Aorta (tissue), 5 donors: Measurements from ENCODE around the gene RASL12. TPM values are rescaled to one million over a fixed set of nuclear protein-coding genes. Genes with fewer than 3 reads are reported as not detected.
A peak's percentile ranks its signal among the peaks of the same experiment; 100 is the strongest.
"Not testable (repeated sequence)": the region's sequence is repeated elsewhere in the genome, so short reads cannot be mapped to it uniquely, and the experiment has no call there.

Experiments used
- ATAC-seq: fragments of 200-7000 bp; cut with Tn5 transposase; one replicate; pipeline ENCODE4 v1.9.1; 2022; ENCODE audit warnings: moderate library complexity; ENCODE audit not compliant: low FRiP score
- DNase-seq, 2 donors: peaks; one replicate each; pipeline ENCODE4 v3.0.0-alpha.2; 2020
- H3K27ac ChIP-seq, 2 donors: one replicate each; pipeline ENCODE4 v1.5.1; 2013; ENCODE audit warnings: low read length in 2 of 2, mild to moderate bottlenecking in 2 of 2, moderate library complexity in 2 of 2, control low read depth in 1 of 2, inconsistent platforms in 1 of 2, low read depth in 1 of 2
- H3K27me3 ChIP-seq, 2 donors: one replicate each; pipeline ENCODE4 v1.6.1; 2013; ENCODE audit warnings: control low read depth in 1 of 2, low read length in 1 of 2, mild to moderate bottlenecking in 1 of 2, moderate library complexity in 1 of 2; ENCODE audit not compliant: insufficient read depth in 2 of 2, control insufficient read depth in 1 of 2
- H3K36me3 ChIP-seq, 2 donors: one replicate each; pipeline ENCODE4 v1.6.1; 2013; ENCODE audit warnings: control low read depth in 1 of 2, low read length in 1 of 2, mild to moderate bottlenecking in 1 of 2; ENCODE audit not compliant: insufficient read depth in 2 of 2, control insufficient read depth in 1 of 2
- H3K4me1 ChIP-seq, 2 donors: one replicate each; pipeline ENCODE4 v1.6.1; 2013; ENCODE audit warnings: low read length in 2 of 2, control low read depth in 1 of 2, mild to moderate bottlenecking in 1 of 2, moderate library complexity in 1 of 2; ENCODE audit not compliant: insufficient read depth in 2 of 2, control insufficient read depth in 1 of 2
- H3K4me3 ChIP-seq, 2 donors: one replicate each; pipeline ENCODE4 v1.5.1; 2013; ENCODE audit warnings: low read length in 2 of 2, control low read depth in 1 of 2, mild to moderate bottlenecking in 1 of 2
- H3K9me3 ChIP-seq: one replicate; pipeline ENCODE4 v1.6.1; 2013; ENCODE audit warnings: mild to moderate bottlenecking, low read length; ENCODE audit not compliant: control insufficient read depth
- WGBS, 2 donors: extraction: QIAGEN DNeasy Blood & Tissue Kit; methylation state at CpG; one replicate each; pipeline ENCODE4 v1.1.7; 2013; 5-methylcytosine and 5-hydroxymethylcytosine counted together
- intact Hi-C, 2 donors: fragments of 100-400 bp; cut with DNase I; formaldehyde crosslinking; loops; one replicate each; pipeline versions ENCODE4 v1.14.2 to v1.15.0; 2022
- polyA plus RNA-seq, 2 donors: library from polyadenylated mRNA; stranded (reverse); fragments of 200-250 nt; gene quantifications; one replicate each; pipeline ENCODE4 v1.2.3, GENCODE V29; 2013
- total RNA-seq, 2 donors: library from RNA; stranded (reverse); fragmentation: NEBNext Ultra II Directional; extraction: Animal tissue kit (Norgen Biotek cat#: 25700); gene quantifications; one replicate each; pipeline ENCODE4 v1.2.1, GENCODE V29; 2021
- donor health status: healthy with polysubstance abuse.
- donor health status: Bipolar disorder and iron deficiency.
- donor health status: DM: no; HTN: no; CAD: no.
- donor health status: DM: no; HTN: no; CAD: no.
- donor health status: DM: yes; HTN: yes; CAD: no.

Gene RASL12
- total and polyA plus RNA-seq, 4 donors: 51.3 to 171 (median 84.5) TPM

DNA sequence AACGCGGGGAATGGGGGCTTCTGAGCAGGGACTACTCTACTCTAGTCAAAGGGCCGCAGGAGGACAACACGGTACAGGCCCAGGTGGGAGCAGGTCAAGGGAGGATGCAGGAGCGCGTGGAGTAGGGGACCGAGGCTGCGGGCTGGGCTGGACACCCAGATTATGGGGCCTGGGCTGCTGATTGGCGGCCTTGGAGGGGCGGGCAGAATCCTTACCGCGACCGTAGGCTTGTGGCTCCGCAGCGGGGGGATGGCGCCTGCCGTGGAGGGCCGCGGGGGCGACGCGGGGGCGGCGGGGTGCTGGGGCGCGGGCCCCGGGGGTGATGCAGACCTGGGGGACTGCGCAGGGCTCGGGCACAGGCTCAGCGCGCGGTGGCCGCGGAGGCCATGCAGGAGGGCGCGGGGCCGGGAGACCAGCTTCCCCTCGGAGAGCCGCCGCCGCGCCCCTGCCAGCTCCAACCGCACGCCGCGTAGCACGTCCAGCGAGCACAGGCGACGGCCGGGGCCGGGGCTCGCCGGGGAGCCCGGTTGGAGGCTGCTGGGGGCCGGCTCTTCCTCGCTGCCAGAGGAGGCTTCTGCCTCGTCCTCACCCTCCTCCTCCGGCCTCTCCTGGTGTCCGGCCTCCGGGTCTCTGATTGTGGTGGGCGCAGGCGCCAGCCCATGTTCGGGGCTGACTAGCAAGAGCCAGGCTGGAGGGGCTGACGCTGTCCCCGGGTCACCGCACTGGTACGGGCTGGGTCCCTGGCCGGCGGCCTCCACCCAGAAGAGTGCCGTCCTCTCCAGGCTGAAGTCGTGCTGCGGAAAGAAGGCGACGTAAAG is 34.3 kb upstream of the RASL12 start:
- Histone ChIP-seq H3K27me3 (no peaks in the 10 kb centered on the region), H3K9me3 (no peaks in the 10 kb centered on the region), H3K4me3 (no peak overlapping the region), H3K27ac (no peak overlapping the region), H3K4me1 (no peaks in the 10 kb centered on the region), H3K36me3 (peaks cover 0 to 4% of the 10 kb centered on the region in 2 donors)
- intact Hi-C loops: loop anchor here (1.0 to 5.0 kb wide), 3 partner anchors 48 to 69 kb away; no protein-coding TSS in a partner anchor
- DNase-seq (no peak), ATAC-seq (peak; percentile 17)
- 58 to 70% methylated on average over 47 to 75 of the region's 75 CpGs for WGBS, 2 donors

- Histone ChIP-seq H3K9me3 (no peaks in the 10 kb centered on the region), H3K4me3 (no peak overlapping the region), H3K4me1 (no peaks in the 10 kb centered on the region), H3K27me3 (no peaks in the 10 kb centered on the region), H3K36me3 (peaks cover 0 to 4% of the 10 kb centered on the region in 2 donors), H3K27ac (no peak overlapping the region)
- intact Hi-C loops: loop anchor here (1.0 to 5.0 kb wide), 3 partner anchors 47 to 68 kb away; no protein-coding TSS in a partner anchor
- DNase-seq (peak; percentile 82 to 93), ATAC-seq (peak; percentile 74)
- WGBS, 2 donors: 28% methylated on average over 9 of the region's 9 CpGs
Measured at GRCh38 chr15:65101411-65101890, 33.7 kb upstream of the RASL12 start.

DNA sequence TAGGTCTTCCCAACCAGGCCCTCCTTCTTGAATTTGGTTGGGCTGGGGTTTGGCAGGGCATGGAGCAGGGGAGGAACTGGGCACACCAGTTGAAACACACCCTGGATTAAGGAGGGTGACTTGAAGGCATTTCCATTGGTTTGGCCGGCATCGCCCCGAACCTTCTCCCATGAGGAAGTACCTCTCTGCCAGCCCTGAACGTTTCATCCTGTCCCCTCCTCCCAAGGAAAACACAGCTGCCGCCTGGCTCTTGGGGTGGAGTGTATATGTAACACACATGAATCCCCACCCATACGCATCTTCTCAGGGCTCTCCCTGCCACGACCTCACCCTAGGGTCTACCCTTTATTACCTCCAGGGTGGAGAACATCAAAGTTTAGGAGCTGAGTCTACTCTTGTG is 32.7 kb upstream of the RASL12 start:
- WGBS, 2 donors: 40 to 61% methylated on average over 7 of the region's 7 CpGs

DNA sequence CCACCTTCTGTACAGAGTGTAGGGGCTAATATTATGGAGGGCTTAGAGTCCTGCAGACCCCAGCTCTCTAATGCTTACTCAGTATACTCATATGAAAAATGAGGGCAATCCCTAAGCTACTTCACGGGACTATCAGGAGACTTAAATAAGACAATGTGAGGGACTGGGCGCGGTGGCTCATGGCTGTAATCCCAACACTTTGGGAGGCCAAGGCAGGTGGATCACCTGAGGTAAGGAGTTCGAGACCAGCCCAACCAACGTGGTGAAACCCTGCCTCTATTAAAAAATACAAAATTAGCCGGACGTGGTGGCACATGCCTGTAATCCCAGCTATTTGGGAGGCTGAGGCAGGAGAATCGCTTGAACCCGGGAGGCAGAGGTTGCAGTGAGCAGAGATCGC is 32.0 kb upstream of the RASL12 start:
- H3K27me3 ChIP-seq, ATAC-seq, H3K27ac ChIP-seq, H3K4me1 ChIP-seq, H3K4me3 ChIP-seq, H3K36me3 ChIP-seq, H3K9me3 ChIP-seq: not testable (repeated sequence)
- intact Hi-C loops: loop anchor here in 1 of 2 donors (5.0 kb wide), 1 partner anchor 48 kb away; no protein-coding TSS in a partner anchor
- 89 to 90% methylated on average over 10 of the region's 10 CpGs for WGBS, 2 donors
- peak in 1 of 2 donors; percentile 43 for DNase-seq

More for the DNA sequence above, 32.7 kb upstream of the RASL12 start:
- H3K4me1 ChIP-seq: no peaks in the 10 kb centered on the region
- no peak for DNase-seq
- intact Hi-C loops: loop anchor here in 1 of 2 donors (5.0 kb wide), 1 partner anchor 48 kb away; no protein-coding TSS in a partner anchor
- H3K27me3 ChIP-seq: no peaks in the 10 kb centered on the region
- H3K4me3 ChIP-seq: no peak overlapping the region
- H3K27ac ChIP-seq: no peak overlapping the region
- no peaks in the 10 kb centered on the region for H3K9me3 ChIP-seq
- peaks cover 0 to 4% of the 10 kb centered on the region in 2 donors for H3K36me3 ChIP-seq
- ATAC-seq: no peak

DNA sequence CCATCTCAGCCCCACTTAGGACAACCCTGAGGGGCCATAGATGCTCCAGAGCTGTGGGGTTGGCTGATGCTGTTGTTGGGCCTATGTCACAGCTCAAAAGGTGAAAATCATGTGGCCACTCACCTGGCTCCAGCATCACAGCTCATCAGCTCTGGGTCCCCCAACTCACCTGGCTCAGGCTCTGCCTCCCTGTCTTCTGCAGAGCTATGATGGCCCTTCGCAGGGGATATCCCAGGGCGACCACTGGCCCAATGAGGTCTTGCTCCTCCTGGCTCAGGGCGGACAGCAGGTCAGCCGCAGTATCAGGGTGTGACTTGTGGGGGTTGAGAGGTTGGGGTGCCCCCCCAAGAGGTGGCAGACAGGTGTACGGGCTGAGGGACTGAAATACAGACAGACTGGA is 31.5 kb upstream of the RASL12 start:
- Histone ChIP-seq H3K4me1 (no peaks in the 10 kb centered on the region), H3K4me3 (no peak overlapping the region), H3K27ac (no peak overlapping the region), H3K27me3 (no peaks in the 10 kb centered on the region), H3K9me3 (no peaks in the 10 kb centered on the region), H3K36me3 (peaks cover 0 to 4% of the 10 kb centered on the region in 2 donors)
- intact Hi-C loops: no loop called here
- peak in 1 of 2 donors; percentile 37 for DNase-seq
- no peak for ATAC-seq
- 94 to 95% methylated on average over 5 of the region's 5 CpGs for WGBS, 2 donors

GRCh38 chr15:65097651-65098263 is 30.0 kb upstream of the RASL12 start:
- H3K4me3 ChIP-seq: no peak overlapping the region
- DNase-seq (no peak), ATAC-seq (no peak)
- 96 to 97% methylated on average over 7 of the region's 7 CpGs for WGBS, 2 donors
- H3K27me3 ChIP-seq: no peaks in the 10 kb centered on the region
- intact Hi-C loops: no loop called here
- H3K36me3 ChIP-seq: peaks cover 0 to 4% of the 10 kb centered on the region in 2 donors
- H3K4me1 ChIP-seq: no peaks in the 10 kb centered on the region
- H3K27ac ChIP-seq: no peak overlapping the region
- H3K9me3 ChIP-seq: no peaks in the 10 kb centered on the region

DNA sequence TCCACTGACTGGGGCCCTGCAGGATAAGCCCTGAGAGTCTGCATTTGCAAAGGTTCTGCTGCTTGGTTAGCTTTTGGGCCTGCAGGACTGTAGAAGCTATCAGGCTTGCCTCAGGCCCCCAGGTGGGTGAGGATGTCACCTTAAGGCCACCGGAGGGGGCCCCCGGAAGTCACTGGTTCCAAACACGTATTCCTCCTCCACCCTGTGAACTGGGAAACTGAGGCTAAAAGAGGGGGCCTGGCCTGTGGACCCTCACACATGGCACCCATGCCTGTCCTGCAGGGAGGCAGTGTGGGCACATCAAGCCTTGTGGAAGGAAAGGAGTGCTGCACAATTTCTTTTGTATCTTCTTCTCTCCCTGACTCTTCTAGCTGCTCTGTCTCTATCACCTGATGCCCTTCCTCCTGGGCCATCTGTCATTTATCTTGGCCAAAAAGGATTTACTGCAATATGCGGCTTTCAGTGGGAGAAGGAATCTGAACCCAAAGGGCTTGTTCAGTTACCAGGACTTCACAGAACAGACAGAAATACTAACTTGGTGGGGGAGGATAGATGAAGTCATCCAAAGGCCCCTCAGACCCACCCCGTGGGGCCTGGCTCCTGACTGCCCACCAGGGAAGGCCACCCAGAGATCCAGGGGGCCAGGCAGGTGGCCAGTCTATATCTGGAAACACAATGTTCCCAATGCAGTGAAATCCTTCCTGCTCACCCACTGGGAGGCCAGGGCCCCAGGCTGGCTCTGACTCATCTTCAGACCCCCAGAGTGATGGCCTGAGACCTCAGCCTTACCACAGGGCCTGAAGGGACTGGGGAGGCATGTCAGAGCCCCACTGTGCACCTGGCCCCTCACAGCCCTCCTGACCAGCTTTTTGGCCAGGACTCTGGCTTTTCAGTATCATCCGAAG is 28.9 kb upstream of the RASL12 start:
- DNase-seq: no peak
- Histone ChIP-seq H3K4me1 (no peaks in the 10 kb centered on the region), H3K36me3 (peaks cover 0 to 4% of the 10 kb centered on the region in 2 donors), H3K27me3 (no peaks in the 10 kb centered on the region), H3K27ac (no peak overlapping the region), H3K9me3 (no peaks in the 10 kb centered on the region), H3K4me3 (no peak overlapping the region)
- 82 to 90% methylated on average over 6 of the region's 6 CpGs for WGBS, 2 donors
- intact Hi-C loops: no loop called here
- ATAC-seq: no peak

- Histone ChIP-seq H3K9me3 (no peaks in the 10 kb centered on the region), H3K4me3 (no peak overlapping the region), H3K27me3 (no peaks in the 10 kb centered on the region), H3K4me1 (no peaks in the 10 kb centered on the region), H3K36me3 (peaks cover 0 to 4% of the 10 kb centered on the region in 2 donors), H3K27ac (no peak overlapping the region)
- WGBS, 2 donors: 39 to 42% methylated on average over 6 of the region's 6 CpGs
- DNase-seq (no peak), ATAC-seq (no peak)
- intact Hi-C loops: no loop called here
Measured at GRCh38 chr15:65095747-65096104, 27.9 kb upstream of the RASL12 start.
